K562 (cell line): ENCODE results near the gene UBXN4. TPM values are rescaled to one million over a fixed set of nuclear protein-coding genes. Genes with fewer than 3 reads are reported as not detected.

Source experiments
- ARHGAP35 ChIP-seq: fragments of 450-650 bp; IDR thresholded peaks from 2 replicates; pipeline ENCODE4 v1.6.1; 2018; ENCODE audit not compliant: partially characterized antibody
- BRD9 ChIP-seq: fragments of 450-650 bp; IDR thresholded peaks from 2 replicates; pipeline ENCODE4 v1.6.1; 2018; ENCODE audit warnings: low read depth; ENCODE audit not compliant: partially characterized antibody
- CBX1 ChIP-seq: sonication (generic); IDR thresholded peaks from 2 replicates; pipeline ENCODE4 v1.6.1; 2016; ENCODE audit warnings: antibody characterized with exemption, low read depth, mild to moderate bottlenecking
- E4F1 ChIP-seq: fragments of 250-450 bp; sonication (Bioruptor Pico); IDR thresholded peaks from 2 replicates; pipeline ENCODE4 v1.5.0; 2021; ENCODE audit warnings: mild to moderate bottlenecking, borderline replicate concordance
- ETV1 ChIP-seq: fragments of 450-650 bp; conservative IDR thresholded peaks from 2 replicates; pipeline ENCODE4 v1.6.1; 2016; ENCODE audit warnings: missing genetic modification characterization, control low read depth, low read depth, missing compliant biosample characterization
- GABPA ChIP-seq: fragments of 200-800 bp; sonication (Bioruptor generic); conservative IDR thresholded peaks from 2 replicates; pipeline ENCODE4 v1.6.1; 2016; ENCODE audit warnings: low read depth, missing genetic modification characterization, missing compliant biosample characterization
- GMEB1 ChIP-seq: fragments of 250-450 bp; sonication (Bioruptor Pico); IDR thresholded peaks from 2 replicates; pipeline ENCODE4 v1.4.0; 2020; ENCODE audit warnings: mild to moderate bottlenecking
- HEY1 ChIP-seq: fragments of 250-450 bp; sonication (Bioruptor Pico); IDR thresholded peaks from 2 replicates; pipeline ENCODE4 v1.5.0; 2020; ENCODE audit warnings: mild to moderate bottlenecking, moderate library complexity, borderline replicate concordance
- NFIX ChIP-seq: fragments of 250-450 bp; sonication (Bioruptor Pico); IDR thresholded peaks from 2 replicates; pipeline ENCODE4 v1.4.0; 2020; ENCODE audit warnings: low read depth, mild to moderate bottlenecking, moderate library complexity
- PBX2 ChIP-seq, 2 experiments: IDR thresholded peaks in 1 of 2; conservative IDR thresholded peaks in 1 of 2; 2 replicates each; pipeline ENCODE4 v1.6.1; 2016; ENCODE audit warnings: low read depth in 2 of 2, mild to moderate bottlenecking in 1 of 2, missing compliant biosample characterization in 1 of 2, missing genetic modification characterization in 1 of 2, moderate library complexity in 1 of 2
- SAP30 ChIP-seq: fragments of 200-600 bp; sonication (generic); IDR thresholded peaks from 2 replicates; pipeline ENCODE4 v1.6.1; 2012; ENCODE audit warnings: borderline replicate concordance, low read depth, mild to moderate bottlenecking, moderate library complexity, low read length, control low read depth, inconsistent platforms; ENCODE audit not compliant: insufficient read depth, poor library complexity, severe bottlenecking
- SRSF7 ChIP-seq: fragments of 200-400 bp; formaldehyde crosslinking; optimal IDR thresholded peaks from 2 replicates; pipeline ENCODE3; 2017; ENCODE audit warnings: mild to moderate bottlenecking, low read depth, low read length
- TAF1 ChIP-seq: IDR thresholded peaks from 2 replicates; pipeline ENCODE4 v1.6.1; 2011; ENCODE audit warnings: mild to moderate bottlenecking, low read length, moderate library complexity; ENCODE audit not compliant: insufficient read depth, control insufficient read depth, severe bottlenecking; ENCODE audit errors: extremely low read depth
- TEAD4 ChIP-seq, 2 experiments: sonication (generic) in 1 of 2; formaldehyde crosslinking in 1 of 2; IDR thresholded peaks; 2 replicates each; pipeline versions ENCODE4 v1.6.1 to v1.8.0; 2012 to 2022; ENCODE audit warnings: borderline replicate concordance in 1 of 2, inconsistent platforms in 1 of 2, low read length in 1 of 2, mild to moderate bottlenecking in 1 of 2, missing genetic modification reagents in 1 of 2
- ZNF395 ChIP-seq: fragments of 200-800 bp; sonication (Bioruptor generic); IDR thresholded peaks from 2 replicates; pipeline ENCODE4 v1.6.1; 2017; ENCODE audit warnings: missing genetic modification characterization, missing compliant biosample characterization
- polyA plus RNA-seq, 8 experiments: library from polyadenylated mRNA; depleted of rRNA in 4 of 8; stranded (reverse) in 5 of 8; unstranded in 3 of 8; fragments of >200 nt; fragmentation: Nextera tagmentation in 2 of 8; fragmentation: Illumina TruSeq in 1 of 8; extraction: Ambion mirVana in 2 of 8; extraction: Trizol in 1 of 8; gene quantifications; 2 replicates each; pipeline versions ENCODE4 v1.2.1 to v1.2.3, GENCODE V29; 2011 to 2014; ENCODE audit warnings: inconsistent platforms in 1 of 8, missing spikeins in 1 of 8
- total RNA-seq, 7 experiments: library from RNA; depleted of rRNA in 6 of 7; stranded (reverse); fragments of >200 nt in 6 of 7; fragmentation: Illumina TruSeq in 2 of 7; extraction: Trizol in 2 of 7; gene quantifications; 2 replicates each; pipeline versions ENCODE4 v1.2.1 to v1.2.3, GENCODE V29; 2011 to 2021; ENCODE audit warnings: low replicate concordance in 1 of 7

Gene UBXN4
- total and polyA plus RNA-seq, 9 of the 15 experiments (the other 6 are each of a cell fraction or from before 2014, with no cell fraction given) = 30.4 to 127 (median 55.3) TPM

GRCh38 chr2:135741395-135742324, at the start of gene UBXN4 (continued):
- TF ChIP-seq E4F1 = no peak
- TF ChIP-seq NFIX (CRISPR knock-in tag) = no peak
- peak; percentile 75 for TF ChIP-seq GABPA
- no peak; the same call in 1 of the 2 replicates for TF ChIP-seq ZNF395 (CRISPR knock-in tag)
- peak; percentile 65 for TF ChIP-seq ETV1 (tag)
- TF ChIP-seq ARHGAP35 = no peak
- TF ChIP-seq PBX2 (CRISPR knock-in tag; IDR thresholded peaks at IDR 0.05; ENCODE audit: low read depth) = no peak
- no peak for TF ChIP-seq PBX2 (tag; conservative IDR thresholded peaks at IDR 0.05; ENCODE audit: low read depth)
- no peak for TF ChIP-seq SRSF7
- TF ChIP-seq TAF1 = peak; percentile 75
- TF ChIP-seq BRD9 = no peak
- TF ChIP-seq CBX1 = peak; percentile 83
- no peak for TF ChIP-seq HEY1 (CRISPR knock-in tag)
- peak; percentile 20 for TF ChIP-seq SAP30
- peak; percentile 93 for TF ChIP-seq GMEB1 (CRISPR knock-in tag)
- TF ChIP-seq TEAD4 (IDR thresholded peaks at IDR 0.05; ENCODE audit: low read length) = peak; percentile 57
- TF ChIP-seq TEAD4 (CRISPR knock-in tag; IDR thresholded peaks at IDR 0.05; ENCODE audit: borderline replicate concordance) = no peak
